ENCODE data around the gene XRCC3.
"Not testable (repeated sequence)": the region's sequence is repeated elsewhere in the genome, so short reads cannot be mapped to it uniquely, and the experiment has no call there.

Gene XRCC3

GRCh38 chr14:103654619-103655018, 60.6 kb downstream of the XRCC3 start:
- no peaks in the 10 kb centered on the region for H3K27me3 ChIP-seq (ENCODE audit: control insufficient read depth, insufficient read depth, low read length)
- no peaks in the 10 kb centered on the region for H3K9me3 ChIP-seq (ENCODE audit: control insufficient read depth, insufficient read depth, low read length)
- peaks cover 56% of the 10 kb centered on the region for H3K36me3 ChIP-seq (ENCODE audit: control insufficient read depth, insufficient read depth, low read length)
- no peak overlapping the region for H3K9ac ChIP-seq (ENCODE audit: low read depth, low read length)
- H3K4me1 ChIP-seq (ENCODE audit: control insufficient read depth, insufficient read depth, low read length) = no peaks in the 10 kb centered on the region
- H3K4me3 ChIP-seq (ENCODE audit: low read depth, low read length) = no peak overlapping the region
- no peak overlapping the region for H3K27ac ChIP-seq (ENCODE audit: low read depth, low read length)

GRCh38 chr14:103653805-103654204, 61.4 kb downstream of the XRCC3 start:
- Histone ChIP-seq H3K27me3 (ENCODE audit: control insufficient read depth, insufficient read depth, low read length) (no peaks in the 10 kb centered on the region), H3K9ac (ENCODE audit: low read depth, low read length) (no peak overlapping the region), H3K4me3 (ENCODE audit: low read depth, low read length) (no peak overlapping the region), H3K36me3 (ENCODE audit: control insufficient read depth, insufficient read depth, low read length) (peaks cover 48% of the 10 kb centered on the region), H3K4me1 (ENCODE audit: control insufficient read depth, insufficient read depth, low read length) (no peaks in the 10 kb centered on the region), H3K9me3 (ENCODE audit: control insufficient read depth, insufficient read depth, low read length) (no peaks in the 10 kb centered on the region), H3K27ac (ENCODE audit: low read depth, low read length) (no peak overlapping the region)

- H3K4me3 ChIP-seq (ENCODE audit: low read depth, low read length); H3K27ac ChIP-seq (ENCODE audit: low read depth, low read length); H3K9ac ChIP-seq (ENCODE audit: low read depth, low read length); H3K9me3 ChIP-seq (ENCODE audit: control insufficient read depth, insufficient read depth, low read length); H3K27me3 ChIP-seq (ENCODE audit: control insufficient read depth, insufficient read depth, low read length); H3K4me1 ChIP-seq (ENCODE audit: control insufficient read depth, insufficient read depth, low read length): not testable (repeated sequence)
- peaks cover 46% of the 10 kb centered on the region for H3K36me3 ChIP-seq (ENCODE audit: control insufficient read depth, insufficient read depth, low read length)
Observed at GRCh38 chr14:103653336-103653735, 61.9 kb downstream of the XRCC3 start.

- no peak overlapping the region for H3K4me3 ChIP-seq (ENCODE audit: low read depth, low read length)
- no peaks in the 10 kb centered on the region for H3K9me3 ChIP-seq (ENCODE audit: control insufficient read depth, insufficient read depth, low read length)
- no peak overlapping the region for H3K9ac ChIP-seq (ENCODE audit: low read depth, low read length)
- no peak overlapping the region for H3K27ac ChIP-seq (ENCODE audit: low read depth, low read length)
- peaks cover 43% of the 10 kb centered on the region for H3K36me3 ChIP-seq (ENCODE audit: control insufficient read depth, insufficient read depth, low read length)
- H3K4me1 ChIP-seq (ENCODE audit: control insufficient read depth, insufficient read depth, low read length) = no peaks in the 10 kb centered on the region
- no peaks in the 10 kb centered on the region for H3K27me3 ChIP-seq (ENCODE audit: control insufficient read depth, insufficient read depth, low read length)
Observed at GRCh38 chr14:103652806-103653205, 62.4 kb downstream of the XRCC3 start.

GRCh38 chr14:103651585-103651984, 63.7 kb downstream of the XRCC3 start:
- H3K4me3 ChIP-seq (ENCODE audit: low read depth, low read length) = no peak overlapping the region
- H3K9ac ChIP-seq (ENCODE audit: low read depth, low read length) = no peak overlapping the region
- no peaks in the 10 kb centered on the region for H3K4me1 ChIP-seq (ENCODE audit: control insufficient read depth, insufficient read depth, low read length)
- H3K36me3 ChIP-seq (ENCODE audit: control insufficient read depth, insufficient read depth, low read length) = peaks cover 31% of the 10 kb centered on the region
- H3K9me3 ChIP-seq (ENCODE audit: control insufficient read depth, insufficient read depth, low read length) = no peaks in the 10 kb centered on the region
- H3K27me3 ChIP-seq (ENCODE audit: control insufficient read depth, insufficient read depth, low read length) = no peaks in the 10 kb centered on the region
- H3K27ac ChIP-seq (ENCODE audit: low read depth, low read length) = no peak overlapping the region

GRCh38 chr14:103650213-103650612, 65.0 kb downstream of the XRCC3 start:
- H3K27ac ChIP-seq (ENCODE audit: low read depth, low read length) = no peak overlapping the region
- no peaks in the 10 kb centered on the region for H3K27me3 ChIP-seq (ENCODE audit: control insufficient read depth, insufficient read depth, low read length)
- no peak overlapping the region for H3K4me3 ChIP-seq (ENCODE audit: low read depth, low read length)
- H3K9ac ChIP-seq (ENCODE audit: low read depth, low read length) = no peak overlapping the region
- H3K9me3 ChIP-seq (ENCODE audit: control insufficient read depth, insufficient read depth, low read length) = no peaks in the 10 kb centered on the region
- peaks cover 17% of the 10 kb centered on the region for H3K36me3 ChIP-seq (ENCODE audit: control insufficient read depth, insufficient read depth, low read length)
- no peaks in the 10 kb centered on the region for H3K4me1 ChIP-seq (ENCODE audit: control insufficient read depth, insufficient read depth, low read length)

GRCh38 chr14:103649001-103649400, 66.2 kb downstream of the XRCC3 start:
- H3K9me3 ChIP-seq (ENCODE audit: control insufficient read depth, insufficient read depth, low read length) = no peaks in the 10 kb centered on the region
- peaks cover 5% of the 10 kb centered on the region for H3K36me3 ChIP-seq (ENCODE audit: control insufficient read depth, insufficient read depth, low read length)
- no peak overlapping the region for H3K27ac ChIP-seq (ENCODE audit: low read depth, low read length)
- H3K4me1 ChIP-seq (ENCODE audit: control insufficient read depth, insufficient read depth, low read length) = no peaks in the 10 kb centered on the region
- no peak overlapping the region for H3K9ac ChIP-seq (ENCODE audit: low read depth, low read length)
- no peak overlapping the region for H3K4me3 ChIP-seq (ENCODE audit: low read depth, low read length)
- no peaks in the 10 kb centered on the region for H3K27me3 ChIP-seq (ENCODE audit: control insufficient read depth, insufficient read depth, low read length)
